Measurements from ENCODE around the gene LRMDA. TPM values are rescaled to one million over a fixed set of nuclear protein-coding genes. Genes with fewer than 3 reads are reported as not detected.

Gene LRMDA
- total RNA-seq, 1 experiment from 2014 or later, result not detected

DNA sequence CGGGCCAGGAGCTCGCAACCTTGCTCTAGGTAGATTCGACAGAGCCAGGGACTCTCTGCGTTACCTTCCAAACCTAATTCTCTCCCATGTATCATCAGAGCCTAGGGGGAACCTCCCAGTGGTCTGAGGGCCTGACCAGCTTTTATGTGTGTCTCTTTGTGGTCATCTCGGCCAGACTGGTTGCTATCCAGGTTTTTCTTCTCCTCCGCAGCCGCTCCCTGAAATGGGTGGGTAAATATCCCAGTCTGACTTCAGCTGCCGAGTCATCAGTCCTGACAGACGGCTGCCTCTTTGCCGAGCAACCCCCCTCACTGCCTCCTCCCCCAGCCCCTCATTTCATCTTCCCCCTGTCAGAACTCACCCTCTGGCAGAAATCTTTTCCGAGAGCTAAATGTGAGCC is 578.1 kb downstream of the LRMDA start:
- DNase-seq, result peak; percentile 37
- no peaks in the 10 kb centered on the region for H3K27me3 ChIP-seq (ENCODE audit: control insufficient read depth, insufficient read depth, low read length)
- H3K36me3 ChIP-seq (replicated peaks; ENCODE audit: control insufficient read depth, insufficient read depth, low read length), result no peaks in the 10 kb centered on the region
- no peak overlapping the region for H3K4me3 ChIP-seq (ENCODE audit: insufficient read depth, low read depth, low read length)

- no peak for DNase-seq
- Histone ChIP-seq H3K27me3 (ENCODE audit: control insufficient read depth, insufficient read depth, low read length) (no peaks in the 10 kb centered on the region), H3K4me3 (ENCODE audit: insufficient read depth, low read depth, low read length) (no peak overlapping the region)
These were observed 579.3 kb downstream of the LRMDA start for GRCh38 chr10:76010703-76011102.

DNA sequence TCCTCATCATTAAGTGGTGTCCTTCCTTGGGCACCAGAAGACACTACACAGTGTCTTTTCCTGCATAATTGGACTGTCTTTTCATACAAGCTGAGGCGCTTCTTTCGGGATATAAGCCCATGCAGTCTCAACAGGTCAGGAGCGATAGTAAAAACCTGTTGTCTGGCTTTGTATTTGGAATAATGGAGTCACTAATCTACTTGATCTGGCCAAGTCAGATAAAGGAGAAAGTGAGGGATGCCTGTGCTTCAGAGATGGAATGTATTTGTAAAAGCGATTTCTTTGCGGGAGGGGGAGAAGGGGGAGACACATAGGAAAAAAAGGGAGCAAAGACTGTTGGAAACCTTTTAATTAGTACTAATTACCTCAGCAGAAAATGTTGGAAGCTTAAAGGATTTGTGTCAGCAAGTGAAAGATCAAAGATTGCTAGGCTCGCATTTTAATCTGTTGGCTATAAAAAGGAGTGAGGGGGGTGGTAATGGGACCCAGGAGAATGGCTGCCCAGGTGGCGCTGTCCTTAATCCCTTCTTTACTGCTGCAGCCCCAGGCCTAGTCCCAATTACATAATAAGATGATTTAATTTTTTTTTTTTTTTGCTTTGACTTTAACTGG is 581.4 kb downstream of the LRMDA start:
- Histone ChIP-seq H3K27me3 (ENCODE audit: control insufficient read depth, insufficient read depth, low read length) (no peaks in the 10 kb centered on the region), H3K36me3 (replicated peaks; ENCODE audit: control insufficient read depth, insufficient read depth, low read length) (no peaks in the 10 kb centered on the region), H3K4me3 (ENCODE audit: insufficient read depth, low read depth, low read length) (no peak overlapping the region)
- peak; percentile 48 for DNase-seq

More at GRCh38 chr10:76010703-76011102, 579.3 kb downstream of the LRMDA start:
- H3K36me3 ChIP-seq (replicated peaks; ENCODE audit: control insufficient read depth, insufficient read depth, low read length), result no peaks in the 10 kb centered on the region

- no peak for DNase-seq
- no peaks in the 10 kb centered on the region for H3K36me3 ChIP-seq (replicated peaks; ENCODE audit: control insufficient read depth, insufficient read depth, low read length)
- H3K27me3 ChIP-seq (ENCODE audit: control insufficient read depth, insufficient read depth, low read length), result no peaks in the 10 kb centered on the region
- H3K4me3 ChIP-seq (ENCODE audit: insufficient read depth, low read depth, low read length), result no peak overlapping the region
These were observed 583.8 kb downstream of the LRMDA start for GRCh38 chr10:76015245-76015644.

- no peaks in the 10 kb centered on the region for H3K27me3 ChIP-seq (ENCODE audit: control insufficient read depth, insufficient read depth, low read length)
- H3K36me3 ChIP-seq (replicated peaks; ENCODE audit: control insufficient read depth, insufficient read depth, low read length), result no peaks in the 10 kb centered on the region
- H3K4me3 ChIP-seq (ENCODE audit: insufficient read depth, low read depth, low read length), result no peak overlapping the region
- DNase-seq, result peak; percentile 47
These were observed 585.8 kb downstream of the LRMDA start for GRCh38 chr10:76017026-76017732.

- Histone ChIP-seq H3K27me3 (ENCODE audit: control insufficient read depth, insufficient read depth, low read length) (no peaks in the 10 kb centered on the region), H3K36me3 (replicated peaks; ENCODE audit: control insufficient read depth, insufficient read depth, low read length) (no peaks in the 10 kb centered on the region), H3K4me3 (ENCODE audit: insufficient read depth, low read depth, low read length) (no peak overlapping the region)
- no peak for DNase-seq
These were observed 586.5 kb downstream of the LRMDA start for GRCh38 chr10:76017733-76018433.

DNA sequence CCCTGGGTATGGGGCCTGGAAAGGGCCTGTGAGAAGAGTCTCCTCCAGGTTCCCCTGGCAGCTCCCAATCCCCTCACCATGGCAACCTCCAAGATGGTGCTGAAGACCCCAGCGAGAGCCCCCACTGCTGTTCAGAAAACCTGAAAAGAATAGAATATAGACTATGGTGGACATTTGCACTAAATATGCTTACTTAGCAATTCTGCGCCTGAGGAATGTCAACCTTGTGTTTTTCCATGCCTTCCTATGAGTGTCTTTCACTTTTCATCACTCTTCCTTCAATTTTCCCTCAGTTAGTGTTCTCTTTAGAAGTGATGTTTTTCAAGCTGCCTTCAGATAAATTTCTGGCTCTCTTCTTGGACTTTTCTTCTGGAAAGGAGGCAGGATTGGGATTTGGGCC is 589.2 kb downstream of the LRMDA start:
- Histone ChIP-seq H3K27me3 (ENCODE audit: control insufficient read depth, insufficient read depth, low read length) (no peaks in the 10 kb centered on the region), H3K36me3 (replicated peaks; ENCODE audit: control insufficient read depth, insufficient read depth, low read length) (no peaks in the 10 kb centered on the region), H3K4me3 (ENCODE audit: insufficient read depth, low read depth, low read length) (no peak overlapping the region)
- no peak for DNase-seq

DNA sequence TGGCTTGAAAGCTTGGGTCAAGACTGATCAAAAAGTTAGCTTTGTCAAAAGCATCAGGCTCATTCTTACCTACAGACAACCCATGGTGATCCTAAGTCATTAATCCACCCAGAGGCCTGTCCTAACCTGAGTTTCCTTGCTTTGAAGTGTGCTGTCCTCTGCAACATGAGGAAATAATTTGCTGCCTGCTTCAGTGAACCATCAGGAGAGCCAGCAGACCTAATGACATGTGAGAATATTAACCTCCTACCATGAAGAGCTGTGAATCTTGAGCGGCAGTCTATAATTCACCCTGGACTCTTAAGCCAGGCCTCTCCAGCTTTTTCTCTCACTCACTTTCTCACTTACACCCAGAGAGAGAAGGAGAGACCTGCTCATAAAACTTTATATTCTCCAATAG is 590.0 kb downstream of the LRMDA start:
- Histone ChIP-seq H3K4me3 (ENCODE audit: insufficient read depth, low read depth, low read length) (no peak overlapping the region), H3K36me3 (replicated peaks; ENCODE audit: control insufficient read depth, insufficient read depth, low read length) (no peaks in the 10 kb centered on the region), H3K27me3 (ENCODE audit: control insufficient read depth, insufficient read depth, low read length) (no peaks in the 10 kb centered on the region)
- no peak for DNase-seq

DNA sequence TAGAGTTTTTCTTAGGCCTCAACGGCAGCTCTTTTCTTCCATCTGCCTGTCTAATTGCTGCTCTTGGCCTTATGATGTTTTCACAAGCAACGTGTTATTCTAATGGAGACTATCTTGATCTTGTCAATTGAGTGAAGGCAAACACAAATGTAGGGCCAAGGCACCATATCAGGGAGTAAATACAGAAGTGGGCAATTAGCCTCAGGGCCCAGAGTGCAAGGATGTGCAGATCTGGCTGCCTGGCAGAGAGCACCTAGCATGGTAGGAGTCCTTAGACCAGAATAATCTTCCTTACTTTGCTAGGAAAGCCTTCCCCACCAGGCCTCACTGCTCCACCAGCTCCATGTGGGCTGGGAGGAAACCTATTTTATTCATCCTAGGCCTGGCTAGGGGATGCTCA is 590.9 kb downstream of the LRMDA start:
- DNase-seq, result no peak
- Histone ChIP-seq H3K4me3 (ENCODE audit: insufficient read depth, low read depth, low read length) (no peak overlapping the region), H3K27me3 (ENCODE audit: control insufficient read depth, insufficient read depth, low read length) (no peaks in the 10 kb centered on the region), H3K36me3 (replicated peaks; ENCODE audit: control insufficient read depth, insufficient read depth, low read length) (no peaks in the 10 kb centered on the region)

- DNase-seq, result no peak
- Histone ChIP-seq H3K27me3 (ENCODE audit: control insufficient read depth, insufficient read depth, low read length) (no peaks in the 10 kb centered on the region), H3K4me3 (ENCODE audit: insufficient read depth, low read depth, low read length) (no peak overlapping the region), H3K36me3 (replicated peaks; ENCODE audit: control insufficient read depth, insufficient read depth, low read length) (no peaks in the 10 kb centered on the region)
These were observed 591.6 kb downstream of the LRMDA start for GRCh38 chr10:76023007-76023406.

DNA sequence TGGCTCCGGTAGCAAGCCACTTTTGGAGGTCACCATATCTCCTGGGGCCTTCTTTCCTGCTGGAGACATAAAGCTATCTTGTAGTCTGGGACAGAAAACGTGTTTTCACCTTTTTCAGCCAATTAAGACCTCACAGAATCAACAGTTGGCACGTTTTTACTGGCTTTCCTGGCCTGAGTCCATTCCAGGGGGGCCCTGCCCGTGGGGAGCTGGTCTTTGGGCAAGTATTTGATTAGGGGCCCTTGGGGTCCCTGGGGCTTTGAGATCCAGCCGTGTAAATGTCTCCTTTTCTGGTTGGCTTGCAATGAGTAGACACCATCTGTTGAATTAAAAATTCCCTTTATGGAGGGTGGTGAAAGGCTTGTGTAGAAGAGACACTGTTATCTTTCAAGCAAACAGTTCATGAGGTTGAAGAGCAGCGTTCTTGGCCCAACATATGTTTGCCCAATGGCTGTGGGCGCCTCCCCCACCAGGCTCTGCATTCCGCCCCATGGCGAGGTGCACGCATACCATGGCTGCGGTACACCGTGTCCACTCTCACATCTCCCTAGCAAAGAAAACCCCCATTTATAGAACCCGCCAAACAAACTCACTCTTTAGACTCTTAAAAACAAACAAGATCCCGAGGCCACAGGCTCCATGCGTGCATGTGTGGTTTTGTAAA is 593.2 kb downstream of the LRMDA start:
- no peaks in the 10 kb centered on the region for H3K36me3 ChIP-seq (replicated peaks; ENCODE audit: control insufficient read depth, insufficient read depth, low read length)
- no peak overlapping the region for H3K4me3 ChIP-seq (ENCODE audit: insufficient read depth, low read depth, low read length)
- no peaks in the 10 kb centered on the region for H3K27me3 ChIP-seq (ENCODE audit: control insufficient read depth, insufficient read depth, low read length)
- DNase-seq, result no peak

DNA sequence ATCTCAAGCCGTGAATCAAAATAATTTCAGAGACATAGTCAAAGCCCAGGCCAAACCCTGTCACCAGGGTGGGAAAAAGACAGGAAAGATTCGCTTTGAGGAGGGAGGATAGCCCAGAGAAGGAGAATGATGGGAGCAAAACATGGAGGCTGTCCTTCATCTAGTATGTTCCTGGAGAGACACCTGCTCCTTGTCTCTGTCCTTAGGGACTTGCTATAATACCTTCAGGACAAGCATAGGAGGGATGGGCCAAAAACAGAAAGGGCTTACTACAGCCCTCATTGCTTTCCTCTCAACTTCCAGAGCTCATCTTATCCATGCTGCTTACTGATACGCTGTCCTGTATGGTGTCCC is 593.7 kb downstream of the LRMDA start:
- H3K27me3 ChIP-seq (ENCODE audit: control insufficient read depth, insufficient read depth, low read length), result no peaks in the 10 kb centered on the region
- DNase-seq, result no peak
- H3K4me3 ChIP-seq (ENCODE audit: insufficient read depth, low read depth, low read length), result no peak overlapping the region
- H3K36me3 ChIP-seq (replicated peaks; ENCODE audit: control insufficient read depth, insufficient read depth, low read length), result no peaks in the 10 kb centered on the region

DNA sequence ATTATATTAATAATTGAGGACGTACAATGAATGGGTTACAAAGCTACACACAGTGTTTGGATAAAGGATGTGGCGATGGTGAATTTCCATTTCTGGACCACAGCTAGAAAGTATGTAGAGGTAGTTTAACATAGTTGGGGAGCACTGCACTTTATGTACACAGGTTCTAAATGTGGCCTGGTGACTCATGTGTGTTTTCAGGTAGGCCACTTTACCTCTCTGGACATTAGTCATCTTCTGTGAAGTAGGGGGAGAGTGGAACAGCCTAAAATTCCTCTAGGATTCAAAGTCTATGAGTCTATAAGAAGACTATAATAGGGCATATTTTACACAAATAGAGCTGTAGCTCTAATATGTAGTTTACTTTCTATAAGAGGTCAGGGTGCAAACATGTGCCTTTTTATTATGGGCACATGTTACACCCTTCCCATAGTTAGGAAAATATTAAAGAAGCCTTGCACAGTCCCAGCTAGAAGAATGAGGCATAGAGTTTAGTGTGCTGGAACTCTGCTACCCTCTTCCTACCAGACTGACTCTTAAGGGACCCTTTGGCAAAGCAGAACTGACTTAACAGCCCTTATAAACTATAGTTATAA is 594.9 kb downstream of the LRMDA start:
- DNase-seq, result no peak
- Histone ChIP-seq H3K4me3 (ENCODE audit: insufficient read depth, low read depth, low read length) (no peak overlapping the region), H3K36me3 (replicated peaks; ENCODE audit: control insufficient read depth, insufficient read depth, low read length) (no peaks in the 10 kb centered on the region), H3K27me3 (ENCODE audit: control insufficient read depth, insufficient read depth, low read length) (no peaks in the 10 kb centered on the region)

- DNase-seq, result peak; percentile 44
- Histone ChIP-seq H3K36me3 (replicated peaks; ENCODE audit: control insufficient read depth, insufficient read depth, low read length) (no peaks in the 10 kb centered on the region), H3K4me3 (ENCODE audit: insufficient read depth, low read depth, low read length) (no peak overlapping the region), H3K27me3 (ENCODE audit: control insufficient read depth, insufficient read depth, low read length) (no peaks in the 10 kb centered on the region)
These were observed 595.5 kb downstream of the LRMDA start for GRCh38 chr10:76026905-76027304.

All from H7 (cell line).